ENCODE results near the gene YPEL5. TPM values are rescaled to one million over a fixed set of nuclear protein-coding genes. Genes with fewer than 3 reads are reported as not detected.
"Not testable (repeated sequence)": the region's sequence is repeated elsewhere in the genome, so short reads cannot be mapped to it uniquely, and the experiment has no call there.

The YPEL5 gene
- total RNA-seq, result 100 to 1,000 TPM in 2 of 7 donors, 10 to 100 TPM in 5; 65.1 to 103 (median 81.6) TPM
- 10 to 100 TPM; 68.9 to 91.2 TPM for polyA plus RNA-seq
- long read RNA-seq, donor 1, transcript YPEL5-201 (3 exons, 2,182 nt), result major isoform, 429 of 510 reads
- long read RNA-seq, donor 1, transcript YPEL5-203 (5 exons, 2,560 nt), result minor isoform, 6 of 510 reads
- long read RNA-seq, donor 1, transcript YPEL5-202 (4 exons, 2,499 nt), result minor isoform, 34 of 510 reads
- long read RNA-seq, donor 1, transcript YPEL5-204 (4 exons, 2,197 nt), result minor isoform, 7 of 510 reads
- long read RNA-seq, donor 1, partial matches to known transcripts, result 8 of 510 reads
- long read RNA-seq, donor 1, other reads (novel, unspliced or antisense), result 22 of 510 reads
- long read RNA-seq, donor 2, transcript YPEL5-202 (4 exons, 2,499 nt), result minor isoform, 6 of 46 reads
- long read RNA-seq, donor 2, transcript YPEL5-201 (3 exons, 2,182 nt), result major isoform, 34 of 46 reads
- long read RNA-seq, donor 2, partial matches to known transcripts, result 0 of 46 reads
- long read RNA-seq, donor 2, other reads (novel, unspliced or antisense), result 0 of 46 reads
- long read RNA-seq, donor 3, transcript YPEL5-201 (3 exons, 2,182 nt), result major isoform, 87 of 102 reads
- long read RNA-seq, donor 3, transcript YPEL5-202 (4 exons, 2,499 nt), result minor isoform, 5 of 102 reads
- long read RNA-seq, donor 3, partial matches to known transcripts, result 0 of 102 reads
- long read RNA-seq, donor 3, other reads (novel, unspliced or antisense), result 6 of 102 reads

GRCh38 chr2:30146337-30147195, at the start of gene YPEL5:
Gene YPEL5, plus strand, starts transcription at chr2:30147007. Its CDS starts 9,645 bp downstream, at chr2:30156652.
- 0 to 1% (median 0%) methylated on average over 60 to 63 of the region's 63 CpGs for WGBS, 3 donors
- TF ChIP-seq, protein P1, sequence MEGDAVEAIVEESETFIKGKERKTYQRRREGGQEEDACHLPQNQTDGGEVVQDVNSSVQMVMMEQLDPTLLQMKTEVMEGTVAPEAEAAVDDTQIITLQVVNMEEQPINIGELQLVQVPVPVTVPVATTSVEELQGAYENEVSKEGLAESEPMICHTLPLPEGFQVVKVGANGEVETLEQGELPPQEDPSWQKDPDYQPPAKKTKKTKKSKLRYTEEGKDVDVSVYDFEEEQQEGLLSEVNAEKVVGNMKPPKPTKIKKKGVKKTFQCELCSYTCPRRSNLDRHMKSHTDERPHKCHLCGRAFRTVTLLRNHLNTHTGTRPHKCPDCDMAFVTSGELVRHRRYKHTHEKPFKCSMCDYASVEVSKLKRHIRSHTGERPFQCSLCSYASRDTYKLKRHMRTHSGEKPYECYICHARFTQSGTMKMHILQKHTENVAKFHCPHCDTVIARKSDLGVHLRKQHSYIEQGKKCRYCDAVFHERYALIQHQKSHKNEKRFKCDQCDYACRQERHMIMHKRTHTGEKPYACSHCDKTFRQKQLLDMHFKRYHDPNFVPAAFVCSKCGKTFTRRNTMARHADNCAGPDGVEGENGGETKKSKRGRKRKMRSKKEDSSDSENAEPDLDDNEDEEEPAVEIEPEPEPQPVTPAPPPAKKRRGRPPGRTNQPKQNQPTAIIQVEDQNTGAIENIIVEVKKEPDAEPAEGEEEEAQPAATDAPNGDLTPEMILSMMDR (IDR thresholded peaks at IDR 0.05), result no peak
- TF ChIP-seq EP300 (IDR thresholded peaks at IDR 0.05) (no peak), POLR2A (IDR thresholded peaks at IDR 0.05) (peak; percentile 83)
- Histone ChIP-seq H3K36me3 (no peaks in the 10 kb centered on the region), H3K4me1 (ENCODE audit: insufficient read depth) (peaks cover 9% of the 10 kb centered on the region), H3K27ac (peak within 1 kb of the TSS; percentile 89), H3K27me3 (no peaks in the 10 kb centered on the region), H3K9me3 (no peaks in the 10 kb centered on the region), H3K4me3 (peak within 1 kb of the TSS; percentile 80)
- intact Hi-C loops (cut with DNase I), result no loop called here
- peak; percentile 99 for DNase-seq

DNA sequence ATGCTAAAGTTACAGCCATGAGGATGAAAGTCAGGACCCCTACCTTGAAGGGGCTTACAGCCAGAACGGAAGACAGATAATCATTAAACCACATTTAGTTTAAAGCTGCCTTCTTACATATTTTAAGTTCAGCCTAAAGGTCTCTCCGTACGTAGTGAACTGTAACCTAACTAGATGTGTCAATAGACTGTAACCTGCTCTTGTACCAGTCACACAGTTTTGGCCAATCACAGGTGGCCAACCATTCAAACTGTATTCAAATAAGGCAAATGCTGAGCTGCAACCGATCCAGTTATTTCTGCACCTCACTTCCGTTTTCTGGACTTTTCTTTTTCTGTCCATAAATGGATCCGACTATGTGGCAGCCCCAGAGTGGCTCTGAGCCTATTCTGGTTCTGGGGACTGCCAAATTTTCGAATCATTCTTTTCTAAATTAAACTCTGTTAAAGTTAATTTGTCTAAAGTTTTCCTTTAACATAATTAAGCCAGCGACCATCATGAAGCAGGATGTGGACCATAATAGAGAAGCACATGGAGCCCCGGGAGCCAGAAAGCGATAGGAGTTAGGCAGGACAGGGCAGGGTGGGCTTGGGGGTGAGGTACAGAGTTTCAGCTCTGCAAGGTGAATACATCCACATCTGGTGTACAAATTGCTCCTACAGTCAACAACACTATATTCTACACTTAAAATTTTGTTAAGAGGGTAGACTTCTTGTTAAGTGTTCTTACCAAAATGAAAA, 48.4 kb upstream of the YPEL5 start:
- WGBS, 3 donors, result 72 to 84% (median 75%) methylated on average over 10 of the region's 10 CpGs
- H3K27ac ChIP-seq, result no peak overlapping the region
- no peak for DNase-seq

GRCh38 chr2:30099366-30099765, 47.4 kb upstream of the YPEL5 start:
- H3K27me3 ChIP-seq; intact Hi-C loops (cut with DNase I); H3K4me1 ChIP-seq (ENCODE audit: insufficient read depth); H3K27ac ChIP-seq; H3K9me3 ChIP-seq; H3K36me3 ChIP-seq; H3K4me3 ChIP-seq; DNase-seq: not testable (repeated sequence)
- 81 to 83% (median 83%) methylated on average over 1 of the region's 1 CpG for WGBS, 3 donors

More for the DNA sequence above, 48.4 kb upstream of the YPEL5 start:
- Histone ChIP-seq H3K4me3 (no peak overlapping the region), H3K4me1 (ENCODE audit: insufficient read depth) (no peaks in the 10 kb centered on the region), H3K27me3 (no peaks in the 10 kb centered on the region), H3K36me3 (no peaks in the 10 kb centered on the region), H3K9me3 (no peaks in the 10 kb centered on the region)
- intact Hi-C loops (cut with DNase I), result no loop called here
- TF ChIP-seq EP300 (IDR thresholded peaks at IDR 0.05) (no peak), POLR2A (IDR thresholded peaks at IDR 0.05) (no peak)
- TF ChIP-seq, protein P1 (IDR thresholded peaks at IDR 0.05), result no peak

DNA sequence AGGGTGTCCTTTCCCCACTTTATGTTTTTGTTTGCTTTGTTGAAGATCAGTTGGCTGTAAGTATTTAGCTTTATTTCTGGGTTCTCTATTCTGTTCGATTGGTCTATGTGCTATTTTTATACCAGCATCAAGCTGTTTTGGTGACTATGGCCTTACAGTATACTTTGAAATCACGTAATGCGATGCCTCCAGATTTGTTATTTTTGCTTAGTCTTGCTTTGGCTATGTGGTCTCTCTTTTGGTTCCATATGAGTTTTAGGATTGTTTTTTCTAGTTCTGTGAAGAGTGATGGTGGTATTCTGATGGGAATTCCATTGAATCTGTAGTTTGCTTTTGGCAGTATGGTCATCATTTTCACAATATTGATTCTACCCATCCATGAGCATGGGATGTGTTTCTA, 46.1 kb upstream of the YPEL5 start:
- H3K9me3 ChIP-seq; H3K4me1 ChIP-seq (ENCODE audit: insufficient read depth); H3K4me3 ChIP-seq; H3K27ac ChIP-seq; intact Hi-C loops (cut with DNase I); H3K27me3 ChIP-seq; DNase-seq; H3K36me3 ChIP-seq: not testable (repeated sequence)
- WGBS, 3 donors, result 78 to 89% (median 79%) methylated on average over 3 of the region's 3 CpGs

DNA sequence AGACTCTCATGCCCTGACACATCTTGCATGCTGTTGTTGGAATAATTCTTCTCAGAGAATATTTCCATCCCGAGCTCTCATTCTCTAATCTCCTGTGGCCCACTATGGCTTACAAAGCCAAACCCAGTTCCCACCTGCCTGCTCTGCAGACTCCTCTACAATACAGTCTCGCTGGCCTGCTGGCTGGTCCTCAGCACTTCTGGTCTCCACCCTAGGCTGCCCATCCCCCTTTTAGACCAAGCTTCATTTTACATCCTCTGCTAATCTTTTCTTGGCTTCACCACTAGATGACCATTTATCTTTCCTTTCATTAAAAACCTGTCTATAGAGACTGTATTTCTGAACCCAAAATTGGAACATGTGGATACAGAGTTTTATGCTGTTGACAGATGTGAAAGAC, 42.5 kb upstream of the YPEL5 start:
- H3K4me1 ChIP-seq (ENCODE audit: insufficient read depth), result no peaks in the 10 kb centered on the region
- no peak overlapping the region for H3K27ac ChIP-seq
- H3K27me3 ChIP-seq, result no peaks in the 10 kb centered on the region
- no peak overlapping the region for H3K4me3 ChIP-seq
- no peak for TF ChIP-seq POLR2A (IDR thresholded peaks at IDR 0.05)
- TF ChIP-seq, protein P1 (IDR thresholded peaks at IDR 0.05), result no peak
- TF ChIP-seq EP300 (IDR thresholded peaks at IDR 0.05), result no peak
- DNase-seq, result no peak
- intact Hi-C loops (cut with DNase I), result no loop called here
- 58 to 70% (median 66%) methylated on average over 2 of the region's 2 CpGs for WGBS, 3 donors
- no peaks in the 10 kb centered on the region for H3K36me3 ChIP-seq
- H3K9me3 ChIP-seq, result no peaks in the 10 kb centered on the region

All from ovary (tissue), 10 donors.